GM23338 (cell line): Measurements from ENCODE around the gene ADGRG6. TPM values are rescaled to one million over a fixed set of nuclear protein-coding genes. Genes with fewer than 3 reads are reported as not detected.

Source experiments
- ATAC-seq: fragments of 200-7000 bp; cut with Tn5 transposase; 3 replicates; pipeline ENCODE4 v1.9.1; 2020
- DNase-seq: peaks from one replicate; pipeline ENCODE4 v3.0.0-alpha.2; 2015; ENCODE audit warnings: low spot score
- H2AFZ ChIP-seq: fragments of 200-600 bp; sonication (generic); 2 replicates; pipeline ENCODE4 v1.8.0; 2016; ENCODE audit warnings: antibody characterized with exemption, mild to moderate bottlenecking, moderate library complexity
- H3F3A ChIP-seq: fragments of 200-600 bp; sonication (generic); replicated peaks from 2 replicates; pipeline ENCODE4 v1.8.0; 2017; ENCODE audit warnings: antibody characterized with exemption, mixed run types, low read depth
- H3K27ac ChIP-seq: fragments of 200-600 bp; sonication (generic); 2 replicates; pipeline ENCODE4 v1.6.1; 2016; ENCODE audit warnings: low read depth
- H3K27me3 ChIP-seq: fragments of 200-600 bp; sonication (generic); 2 replicates; pipeline ENCODE4 v1.8.0; 2016; ENCODE audit warnings: mild to moderate bottlenecking, mixed run types, moderate library complexity; ENCODE audit not compliant: insufficient read depth
- H3K36me3 ChIP-seq: fragments of 200-600 bp; sonication (generic); 2 replicates; pipeline ENCODE4 v1.8.0; 2016; ENCODE audit warnings: mild to moderate bottlenecking; ENCODE audit not compliant: insufficient read depth
- H3K4me1 ChIP-seq: fragments of 200-600 bp; sonication (generic); 2 replicates; pipeline ENCODE4 v1.8.0; 2016; ENCODE audit warnings: mild to moderate bottlenecking, moderate library complexity; ENCODE audit not compliant: insufficient read depth
- H3K4me2 ChIP-seq: fragments of 200-600 bp; sonication (generic); 2 replicates; pipeline ENCODE4 v1.7.1; 2017; ENCODE audit warnings: mixed run types
- H3K4me3 ChIP-seq: fragments of 200-600 bp; sonication (generic); 2 replicates; pipeline ENCODE4 v1.6.1; 2016; ENCODE audit warnings: mixed run types
- H3K79me2 ChIP-seq: fragments of 200-600 bp; sonication (generic); replicated peaks from 2 replicates; pipeline ENCODE4 v1.8.0; 2017; ENCODE audit warnings: mild to moderate bottlenecking; ENCODE audit not compliant: insufficient read depth
- H3K9me2 ChIP-seq: fragments of 200-600 bp; sonication (generic); 2 replicates; pipeline ENCODE4 v1.8.0; 2017; ENCODE audit not compliant: insufficient read depth
- H4K20me1 ChIP-seq: fragments of 200-600 bp; sonication (generic); replicated peaks from 2 replicates; pipeline ENCODE4 v1.8.0; 2017; ENCODE audit warnings: mild to moderate bottlenecking; ENCODE audit not compliant: insufficient read depth
- H3K27ac Mint-ChIP-seq: 2 replicates; pipeline ENCODE4 v1.8.0; 2020; ENCODE audit warnings: inconsistent platforms, mild to moderate bottlenecking, moderate library complexity, mixed read lengths
- H3K27me3 Mint-ChIP-seq: 3 replicates; pipeline ENCODE4 v1.8.0; 2022; ENCODE audit warnings: low read depth, mild to moderate bottlenecking, moderate library complexity, mixed read lengths, inconsistent platforms; ENCODE audit not compliant: insufficient read depth, poor library complexity
- H3K36me3 Mint-ChIP-seq: 3 replicates; pipeline ENCODE4 v1.8.0; 2021; ENCODE audit warnings: low read depth, mild to moderate bottlenecking, inconsistent platforms, moderate library complexity, mixed read lengths
- H3K4me1 Mint-ChIP-seq: 3 replicates; pipeline ENCODE4 v1.8.0; 2020; ENCODE audit warnings: mild to moderate bottlenecking, inconsistent platforms, mixed read lengths
- H3K4me3 Mint-ChIP-seq: 3 replicates; pipeline ENCODE4 v1.8.0; 2021; ENCODE audit warnings: moderate library complexity, mild to moderate bottlenecking, inconsistent platforms, mixed read lengths
- H3K9me3 Mint-ChIP-seq: 3 replicates; pipeline ENCODE4 v1.8.0; 2020; ENCODE audit warnings: moderate library complexity, mild to moderate bottlenecking, inconsistent platforms, mixed read lengths
- CREB1 ChIP-seq: fragments of 250-450 bp; sonication (Bioruptor Pico); IDR thresholded peaks from 2 replicates; pipeline ENCODE4 v1.5.0; 2020; ENCODE audit warnings: low read depth, mild to moderate bottlenecking, moderate library complexity
- EZH2 ChIP-seq: fragments of 200-600 bp; sonication (generic); IDR thresholded peaks from one replicate; pipeline ENCODE4 v1.8.0; 2017; ENCODE audit warnings: antibody characterized with exemption, mild to moderate bottlenecking, low read depth; ENCODE audit not compliant: unreplicated experiment
- EZH2phosphoT487 ChIP-seq: fragments of 200-600 bp; sonication (generic); IDR thresholded peaks from one replicate; pipeline ENCODE4 v1.8.1; 2018; ENCODE audit warnings: antibody characterized with exemption; ENCODE audit not compliant: unreplicated experiment
- JUNB ChIP-seq: IDR thresholded peaks from one replicate; pipeline ENCODE4 v1.6.1; 2016; ENCODE audit warnings: antibody characterized with exemption; ENCODE audit not compliant: unreplicated experiment
- NANOG ChIP-seq: IDR thresholded peaks from 2 replicates; pipeline ENCODE4 v1.6.1; 2016; ENCODE audit warnings: antibody characterized with exemption, borderline replicate concordance
- POLR2AphosphoS5 ChIP-seq: IDR thresholded peaks from 2 replicates; pipeline ENCODE4 v1.6.1; 2016; ENCODE audit warnings: antibody characterized with exemption, low read depth
- STAT1 ChIP-seq: IDR thresholded peaks from one replicate; pipeline ENCODE4 v1.6.1; 2016; ENCODE audit warnings: antibody characterized with exemption; ENCODE audit not compliant: unreplicated experiment
- ZNF114 ChIP-seq: fragments of 250-450 bp; sonication (Bioruptor Pico); IDR thresholded peaks from 2 replicates; pipeline ENCODE4 v1.5.0; 2020; ENCODE audit warnings: mild to moderate bottlenecking, moderate library complexity
- ZNF331 ChIP-seq: fragments of 250-450 bp; sonication (Bioruptor Pico); IDR thresholded peaks from 2 replicates; pipeline ENCODE4 v1.5.0; 2020; ENCODE audit warnings: low read depth, mild to moderate bottlenecking, moderate library complexity
- polyA plus RNA-seq: library from polyadenylated mRNA; unstranded; fragments of >200 nt; fragmentation: Nextera tagmentation; extraction: Ambion mirVana; gene quantifications from 2 replicates; pipeline ENCODE4 v1.2.1, GENCODE V29; 2016
- total RNA-seq: library from RNA; depleted of rRNA; stranded (reverse); fragments of >200 nt; shearing (Covaris generic); gene quantifications from 2 replicates; pipeline ENCODE4 v1.2.3, GENCODE V29; 2014
- TF ChIP-seq, protein P1 (sequence below): IDR thresholded peaks from 2 replicates; pipeline ENCODE4 v1.6.1; 2016; ENCODE audit warnings: antibody characterized with exemption
- TF ChIP-seq, protein P2 (sequence below): fragments of 250-450 bp; sonication (Bioruptor Pico); IDR thresholded peaks from 2 replicates; pipeline ENCODE4 v1.5.0; 2020; ENCODE audit warnings: mild to moderate bottlenecking, moderate library complexity
- TF ChIP-seq, protein P3 (sequence below), 2 experiments: fragments of 200-600 bp in 1 of 2; sonication (generic) in 1 of 2; conservative IDR thresholded peaks; 2 replicates each; pipeline versions ENCODE4 v1.5.1 to v1.6.1; 2016 to 2017; ENCODE audit warnings: antibody characterized with exemption in 2 of 2, low read depth in 2 of 2, mild to moderate bottlenecking in 2 of 2, moderate library complexity in 1 of 2
- TF ChIP-seq, protein P4 (sequence below): IDR thresholded peaks from one replicate; pipeline ENCODE4 v1.6.1; 2018; ENCODE audit warnings: antibody characterized with exemption; ENCODE audit not compliant: unreplicated experiment

Gene ADGRG6
- total and polyA plus RNA-seq, 2 experiments from 2014 or later, result 1.3 to 7.7 TPM

DNA sequence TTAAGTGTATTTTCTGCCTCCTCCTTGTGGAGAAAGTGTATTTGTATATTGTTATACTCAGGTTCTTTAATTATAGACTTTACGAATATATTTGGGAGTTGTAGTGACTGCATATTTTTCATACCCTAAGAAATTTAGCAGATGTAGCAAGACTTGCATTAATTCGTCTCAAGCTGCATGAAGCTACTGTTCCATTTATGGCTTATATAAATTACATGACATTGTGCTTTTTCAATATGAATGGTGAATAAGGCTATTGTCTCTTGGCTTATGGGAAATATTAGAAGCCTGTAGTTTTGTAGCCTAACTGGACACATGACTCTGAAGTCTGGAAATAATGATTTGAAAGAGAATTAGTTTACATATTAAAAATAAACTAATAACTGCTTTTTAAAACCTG lies 2.4 kb downstream of the ADGRG6 start:
- Mint-ChIP-seq H3K4me1 (peaks cover 34% of the 10 kb centered on the region), H3K36me3 (no peaks in the 10 kb centered on the region), H3K4me3 (no peak overlapping the region), H3K9me3 (no peaks in the 10 kb centered on the region), H3K27me3 (peaks cover 33% of the 10 kb centered on the region), H3K27ac (no peak overlapping the region)
- Histone ChIP-seq H2AFZ (no peak overlapping the region), H3K9me2 (no peaks in the 10 kb centered on the region), H3K36me3 (no peaks in the 10 kb centered on the region), H3K27ac (no peak overlapping the region), H3K4me1 (peaks cover 33% of the 10 kb centered on the region), H3F3A (no peaks in the 10 kb centered on the region), H4K20me1 (no peaks in the 10 kb centered on the region), H3K27me3 (peaks cover 40% of the 10 kb centered on the region), H3K79me2 (no peaks in the 10 kb centered on the region), H3K4me2 (no peak overlapping the region), H3K4me3 (no peak overlapping the region)
- DNase-seq, result no peak
- TF ChIP-seq ZNF114 (CRISPR knock-in tag), result no peak
- TF ChIP-seq EZH2phosphoT487, result no peak
- no peak for TF ChIP-seq POLR2AphosphoS5
- no peak for TF ChIP-seq NANOG
- TF ChIP-seq, protein P1, sequence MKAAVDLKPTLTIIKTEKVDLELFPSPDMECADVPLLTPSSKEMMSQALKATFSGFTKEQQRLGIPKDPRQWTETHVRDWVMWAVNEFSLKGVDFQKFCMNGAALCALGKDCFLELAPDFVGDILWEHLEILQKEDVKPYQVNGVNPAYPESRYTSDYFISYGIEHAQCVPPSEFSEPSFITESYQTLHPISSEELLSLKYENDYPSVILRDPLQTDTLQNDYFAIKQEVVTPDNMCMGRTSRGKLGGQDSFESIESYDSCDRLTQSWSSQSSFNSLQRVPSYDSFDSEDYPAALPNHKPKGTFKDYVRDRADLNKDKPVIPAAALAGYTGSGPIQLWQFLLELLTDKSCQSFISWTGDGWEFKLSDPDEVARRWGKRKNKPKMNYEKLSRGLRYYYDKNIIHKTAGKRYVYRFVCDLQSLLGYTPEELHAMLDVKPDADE, result no peak
- TF ChIP-seq CREB1 (CRISPR knock-in tag), result no peak
- no peak for TF ChIP-seq EZH2
- TF ChIP-seq, protein P2, sequence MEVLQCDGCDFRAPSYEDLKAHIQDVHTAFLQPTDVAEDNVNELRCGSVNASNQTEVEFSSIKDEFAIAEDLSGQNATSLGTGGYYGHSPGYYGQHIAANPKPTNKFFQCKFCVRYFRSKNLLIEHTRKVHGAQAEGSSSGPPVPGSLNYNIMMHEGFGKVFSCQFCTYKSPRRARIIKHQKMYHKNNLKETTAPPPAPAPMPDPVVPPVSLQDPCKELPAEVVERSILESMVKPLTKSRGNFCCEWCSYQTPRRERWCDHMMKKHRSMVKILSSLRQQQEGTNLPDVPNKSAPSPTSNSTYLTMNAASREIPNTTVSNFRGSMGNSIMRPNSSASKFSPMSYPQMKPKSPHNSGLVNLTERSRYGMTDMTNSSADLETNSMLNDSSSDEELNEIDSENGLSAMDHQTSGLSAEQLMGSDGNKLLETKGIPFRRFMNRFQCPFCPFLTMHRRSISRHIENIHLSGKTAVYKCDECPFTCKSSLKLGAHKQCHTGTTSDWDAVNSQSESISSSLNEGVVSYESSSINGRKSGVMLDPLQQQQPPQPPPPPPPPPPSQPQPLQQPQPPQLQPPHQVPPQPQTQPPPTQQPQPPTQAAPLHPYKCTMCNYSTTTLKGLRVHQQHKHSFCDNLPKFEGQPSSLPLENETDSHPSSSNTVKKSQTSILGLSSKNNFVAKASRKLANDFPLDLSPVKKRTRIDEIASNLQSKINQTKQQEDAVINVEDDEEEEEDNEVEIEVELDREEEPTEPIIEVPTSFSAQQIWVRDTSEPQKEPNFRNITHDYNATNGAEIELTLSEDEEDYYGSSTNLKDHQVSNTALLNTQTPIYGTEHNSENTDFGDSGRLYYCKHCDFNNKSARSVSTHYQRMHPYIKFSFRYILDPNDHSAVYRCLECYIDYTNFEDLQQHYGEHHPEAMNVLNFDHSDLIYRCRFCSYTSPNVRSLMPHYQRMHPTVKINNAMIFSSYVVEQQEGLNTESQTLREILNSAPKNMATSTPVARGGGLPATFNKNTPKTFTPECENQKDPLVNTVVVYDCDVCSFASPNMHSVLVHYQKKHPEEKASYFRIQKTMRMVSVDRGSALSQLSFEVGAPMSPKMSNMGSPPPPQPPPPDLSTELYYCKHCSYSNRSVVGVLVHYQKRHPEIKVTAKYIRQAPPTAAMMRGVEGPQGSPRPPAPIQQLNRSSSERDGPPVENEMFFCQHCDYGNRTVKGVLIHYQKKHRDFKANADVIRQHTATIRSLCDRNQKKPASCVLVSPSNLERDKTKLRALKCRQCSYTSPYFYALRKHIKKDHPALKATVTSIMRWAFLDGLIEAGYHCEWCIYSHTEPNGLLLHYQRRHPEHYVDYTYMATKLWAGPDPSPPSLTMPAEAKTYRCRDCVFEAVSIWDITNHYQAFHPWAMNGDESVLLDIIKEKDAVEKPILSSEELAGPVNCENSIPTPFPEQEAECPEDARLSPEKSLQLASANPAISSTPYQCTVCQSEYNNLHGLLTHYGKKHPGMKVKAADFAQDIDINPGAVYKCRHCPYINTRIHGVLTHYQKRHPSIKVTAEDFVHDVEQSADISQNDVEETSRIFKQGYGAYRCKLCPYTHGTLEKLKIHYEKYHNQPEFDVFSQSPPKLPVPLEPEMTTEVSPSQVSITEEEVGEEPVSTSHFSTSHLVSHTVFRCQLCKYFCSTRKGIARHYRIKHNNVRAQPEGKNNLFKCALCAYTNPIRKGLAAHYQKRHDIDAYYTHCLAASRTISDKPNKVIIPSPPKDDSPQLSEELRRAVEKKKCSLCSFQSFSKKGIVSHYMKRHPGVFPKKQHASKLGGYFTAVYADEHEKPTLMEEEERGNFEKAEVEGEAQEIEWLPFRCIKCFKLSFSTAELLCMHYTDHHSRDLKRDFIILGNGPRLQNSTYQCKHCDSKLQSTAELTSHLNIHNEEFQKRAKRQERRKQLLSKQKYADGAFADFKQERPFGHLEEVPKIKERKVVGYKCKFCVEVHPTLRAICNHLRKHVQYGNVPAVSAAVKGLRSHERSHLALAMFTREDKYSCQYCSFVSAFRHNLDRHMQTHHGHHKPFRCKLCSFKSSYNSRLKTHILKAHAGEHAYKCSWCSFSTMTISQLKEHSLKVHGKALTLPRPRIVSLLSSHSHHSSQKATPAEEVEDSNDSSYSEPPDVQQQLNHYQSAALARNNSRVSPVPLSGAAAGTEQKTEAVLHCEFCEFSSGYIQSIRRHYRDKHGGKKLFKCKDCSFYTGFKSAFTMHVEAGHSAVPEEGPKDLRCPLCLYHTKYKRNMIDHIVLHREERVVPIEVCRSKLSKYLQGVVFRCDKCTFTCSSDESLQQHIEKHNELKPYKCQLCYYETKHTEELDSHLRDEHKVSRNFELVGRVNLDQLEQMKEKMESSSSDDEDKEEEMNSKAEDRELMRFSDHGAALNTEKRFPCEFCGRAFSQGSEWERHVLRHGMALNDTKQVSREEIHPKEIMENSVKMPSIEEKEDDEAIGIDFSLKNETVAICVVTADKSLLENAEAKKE (CRISPR knock-in tag), result no peak
- TF ChIP-seq JUNB, result no peak
- TF ChIP-seq, protein P3, sequence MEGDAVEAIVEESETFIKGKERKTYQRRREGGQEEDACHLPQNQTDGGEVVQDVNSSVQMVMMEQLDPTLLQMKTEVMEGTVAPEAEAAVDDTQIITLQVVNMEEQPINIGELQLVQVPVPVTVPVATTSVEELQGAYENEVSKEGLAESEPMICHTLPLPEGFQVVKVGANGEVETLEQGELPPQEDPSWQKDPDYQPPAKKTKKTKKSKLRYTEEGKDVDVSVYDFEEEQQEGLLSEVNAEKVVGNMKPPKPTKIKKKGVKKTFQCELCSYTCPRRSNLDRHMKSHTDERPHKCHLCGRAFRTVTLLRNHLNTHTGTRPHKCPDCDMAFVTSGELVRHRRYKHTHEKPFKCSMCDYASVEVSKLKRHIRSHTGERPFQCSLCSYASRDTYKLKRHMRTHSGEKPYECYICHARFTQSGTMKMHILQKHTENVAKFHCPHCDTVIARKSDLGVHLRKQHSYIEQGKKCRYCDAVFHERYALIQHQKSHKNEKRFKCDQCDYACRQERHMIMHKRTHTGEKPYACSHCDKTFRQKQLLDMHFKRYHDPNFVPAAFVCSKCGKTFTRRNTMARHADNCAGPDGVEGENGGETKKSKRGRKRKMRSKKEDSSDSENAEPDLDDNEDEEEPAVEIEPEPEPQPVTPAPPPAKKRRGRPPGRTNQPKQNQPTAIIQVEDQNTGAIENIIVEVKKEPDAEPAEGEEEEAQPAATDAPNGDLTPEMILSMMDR (conservative IDR thresholded peaks at IDR 0.05; ENCODE audit: low read depth in 2 of 2), result no peak
- TF ChIP-seq ZNF331 (CRISPR knock-in tag), result no peak
- TF ChIP-seq STAT1, result no peak
- TF ChIP-seq, protein P4, sequence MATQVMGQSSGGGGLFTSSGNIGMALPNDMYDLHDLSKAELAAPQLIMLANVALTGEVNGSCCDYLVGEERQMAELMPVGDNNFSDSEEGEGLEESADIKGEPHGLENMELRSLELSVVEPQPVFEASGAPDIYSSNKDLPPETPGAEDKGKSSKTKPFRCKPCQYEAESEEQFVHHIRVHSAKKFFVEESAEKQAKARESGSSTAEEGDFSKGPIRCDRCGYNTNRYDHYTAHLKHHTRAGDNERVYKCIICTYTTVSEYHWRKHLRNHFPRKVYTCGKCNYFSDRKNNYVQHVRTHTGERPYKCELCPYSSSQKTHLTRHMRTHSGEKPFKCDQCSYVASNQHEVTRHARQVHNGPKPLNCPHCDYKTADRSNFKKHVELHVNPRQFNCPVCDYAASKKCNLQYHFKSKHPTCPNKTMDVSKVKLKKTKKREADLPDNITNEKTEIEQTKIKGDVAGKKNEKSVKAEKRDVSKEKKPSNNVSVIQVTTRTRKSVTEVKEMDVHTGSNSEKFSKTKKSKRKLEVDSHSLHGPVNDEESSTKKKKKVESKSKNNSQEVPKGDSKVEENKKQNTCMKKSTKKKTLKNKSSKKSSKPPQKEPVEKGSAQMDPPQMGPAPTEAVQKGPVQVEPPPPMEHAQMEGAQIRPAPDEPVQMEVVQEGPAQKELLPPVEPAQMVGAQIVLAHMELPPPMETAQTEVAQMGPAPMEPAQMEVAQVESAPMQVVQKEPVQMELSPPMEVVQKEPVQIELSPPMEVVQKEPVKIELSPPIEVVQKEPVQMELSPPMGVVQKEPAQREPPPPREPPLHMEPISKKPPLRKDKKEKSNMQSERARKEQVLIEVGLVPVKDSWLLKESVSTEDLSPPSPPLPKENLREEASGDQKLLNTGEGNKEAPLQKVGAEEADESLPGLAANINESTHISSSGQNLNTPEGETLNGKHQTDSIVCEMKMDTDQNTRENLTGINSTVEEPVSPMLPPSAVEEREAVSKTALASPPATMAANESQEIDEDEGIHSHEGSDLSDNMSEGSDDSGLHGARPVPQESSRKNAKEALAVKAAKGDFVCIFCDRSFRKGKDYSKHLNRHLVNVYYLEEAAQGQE, result no peak
- ATAC-seq, result no peak
